DOHH2 (cell line): Measurements from ENCODE around the gene DUSP8.

Source experiments
- H3F3A ChIP-seq: fragments of 200-600 bp; sonication (generic), shearing (Covaris generic); 2 replicates; pipeline ENCODE4 v1.6.0; 2016; ENCODE audit warnings: antibody characterized with exemption, mild to moderate bottlenecking; ENCODE audit not compliant: control insufficient read depth, insufficient read depth
- H3K27ac ChIP-seq: fragments of 200-600 bp; sonication (generic); 2 replicates; pipeline ENCODE4 v1.5.1; 2014; ENCODE audit warnings: low read depth, mild to moderate bottlenecking, low read length, moderate library complexity
- H3K27me3 ChIP-seq: fragments of 200-600 bp; sonication (generic); 2 replicates; pipeline ENCODE4 v1.6.1; 2014; ENCODE audit warnings: mild to moderate bottlenecking, low read length, mixed read lengths; ENCODE audit not compliant: control insufficient read depth
- H3K36me3 ChIP-seq: fragments of 200-600 bp; sonication (generic); 2 replicates; pipeline ENCODE4 v1.6.1; 2014; ENCODE audit warnings: mild to moderate bottlenecking, low read length, moderate library complexity, mixed read lengths; ENCODE audit not compliant: control insufficient read depth
- H3K4me1 ChIP-seq: fragments of 200-600 bp; sonication (generic); 2 replicates; pipeline ENCODE4 v1.6.1; 2014; ENCODE audit warnings: mild to moderate bottlenecking, low read length, mixed read lengths; ENCODE audit not compliant: control insufficient read depth
- H3K4me2 ChIP-seq: fragments of 200-600 bp; sonication (generic); 2 replicates; pipeline ENCODE4 v1.6.0; 2014; ENCODE audit warnings: mild to moderate bottlenecking, low read length, moderate library complexity
- H3K4me3 ChIP-seq: fragments of 200-600 bp; sonication (generic); 2 replicates; pipeline ENCODE4 v1.5.1; 2014; ENCODE audit warnings: mild to moderate bottlenecking, low read length, mixed read lengths
- H3K79me2 ChIP-seq: fragments of 200-600 bp; sonication (generic); 2 replicates; pipeline ENCODE4 v1.6.1; 2014; ENCODE audit warnings: mild to moderate bottlenecking, low read length, mixed read lengths; ENCODE audit not compliant: control insufficient read depth
- H3K9me2 ChIP-seq: fragments of 200-600 bp; sonication (generic); replicated peaks from 2 replicates; pipeline ENCODE4 v1.6.1; 2014; ENCODE audit warnings: mild to moderate bottlenecking, low read length, mixed read lengths; ENCODE audit not compliant: control insufficient read depth
- H3K9me3 ChIP-seq: fragments of 200-600 bp; sonication (generic); 2 replicates; pipeline ENCODE4 v1.6.1; 2014; ENCODE audit warnings: antibody characterized with exemption, low read length, mixed read lengths; ENCODE audit not compliant: control insufficient read depth, insufficient read depth
- H4K20me1 ChIP-seq: fragments of 200-600 bp; sonication (generic); 2 replicates; pipeline ENCODE4 v1.6.0; 2014; ENCODE audit warnings: low read depth, mild to moderate bottlenecking, antibody characterized with exemption, low read length, moderate library complexity; ENCODE audit not compliant: control insufficient read depth, insufficient read depth
- EZH2phosphoT487 ChIP-seq: fragments of 200-600 bp; sonication (generic); IDR thresholded peaks from 2 replicates; pipeline ENCODE4 v1.6.1; 2017; ENCODE audit warnings: borderline replicate concordance, mild to moderate bottlenecking, antibody characterized with exemption, low read length, moderate library complexity, mixed read lengths
- TF ChIP-seq, protein P1 (sequence below): fragments of 200-600 bp; sonication (generic); IDR thresholded peaks from one replicate; pipeline ENCODE4 v1.5.1; 2014; ENCODE audit warnings: antibody characterized with exemption, mild to moderate bottlenecking, low read depth, low read length; ENCODE audit not compliant: poor library complexity, severe bottlenecking

DUSP8 gene

DNA sequence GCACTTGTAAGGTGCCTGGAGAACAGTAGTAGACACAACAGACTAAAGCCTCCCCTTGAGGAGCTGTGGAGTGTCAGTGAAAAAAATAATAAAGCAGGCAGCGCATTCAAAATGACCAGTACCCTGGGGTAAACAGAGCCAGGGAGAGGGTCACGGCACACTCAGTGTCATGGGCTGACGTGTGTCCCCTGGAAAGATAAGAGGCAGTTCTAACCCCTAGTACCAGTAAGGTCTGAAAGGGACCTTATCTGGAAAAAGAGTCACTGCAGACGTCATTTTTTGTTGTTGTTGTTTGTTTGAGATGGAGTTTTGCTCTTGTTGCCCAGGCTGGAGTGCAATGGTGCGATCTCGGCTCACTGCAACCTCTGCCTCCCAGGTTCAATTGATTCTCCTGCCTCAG lies 32.0 kb downstream of the DUSP8 start:
- Histone ChIP-seq H3K27me3 (peaks cover 3% of the 10 kb centered on the region; the same call in 1 of the 2 replicates), H3K4me2 (no peak overlapping the region)

DNA sequence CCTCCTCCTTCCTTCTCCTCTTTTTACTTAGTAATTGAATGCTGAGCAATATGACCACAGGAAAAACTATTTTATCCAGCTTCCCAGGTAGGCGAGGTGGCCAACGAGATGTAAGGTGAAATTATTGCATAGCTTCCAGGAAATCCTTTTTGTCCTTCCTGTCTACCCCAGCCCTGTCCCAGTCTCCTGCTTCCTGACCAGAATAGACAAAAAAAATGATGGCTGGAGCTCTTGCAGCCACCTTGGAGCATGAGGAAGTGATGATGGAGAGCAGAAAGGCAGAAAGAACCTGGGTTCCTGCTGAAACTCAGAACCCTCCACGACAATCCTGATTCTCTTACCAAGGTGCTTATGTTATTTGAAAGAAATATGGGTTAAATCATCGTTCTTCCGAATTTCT lies 33.9 kb downstream of the DUSP8 start:
- Histone ChIP-seq H3K27ac (no peak overlapping the region), H3K36me3 (no peaks in the 10 kb centered on the region), H3K79me2 (peaks cover 39% of the 10 kb centered on the region), H3K4me2 (no peak overlapping the region), H4K20me1 (no peaks in the 10 kb centered on the region), H3K9me2 (no peaks in the 10 kb centered on the region), H3F3A (no peaks in the 10 kb centered on the region), H3K9me3 (no peaks in the 10 kb centered on the region), H3K4me1 (no peaks in the 10 kb centered on the region), H3K27me3 (peaks cover 3% of the 10 kb centered on the region; the same call in 1 of the 2 replicates), H3K4me3 (no peak overlapping the region)
- TF ChIP-seq, protein P1, sequence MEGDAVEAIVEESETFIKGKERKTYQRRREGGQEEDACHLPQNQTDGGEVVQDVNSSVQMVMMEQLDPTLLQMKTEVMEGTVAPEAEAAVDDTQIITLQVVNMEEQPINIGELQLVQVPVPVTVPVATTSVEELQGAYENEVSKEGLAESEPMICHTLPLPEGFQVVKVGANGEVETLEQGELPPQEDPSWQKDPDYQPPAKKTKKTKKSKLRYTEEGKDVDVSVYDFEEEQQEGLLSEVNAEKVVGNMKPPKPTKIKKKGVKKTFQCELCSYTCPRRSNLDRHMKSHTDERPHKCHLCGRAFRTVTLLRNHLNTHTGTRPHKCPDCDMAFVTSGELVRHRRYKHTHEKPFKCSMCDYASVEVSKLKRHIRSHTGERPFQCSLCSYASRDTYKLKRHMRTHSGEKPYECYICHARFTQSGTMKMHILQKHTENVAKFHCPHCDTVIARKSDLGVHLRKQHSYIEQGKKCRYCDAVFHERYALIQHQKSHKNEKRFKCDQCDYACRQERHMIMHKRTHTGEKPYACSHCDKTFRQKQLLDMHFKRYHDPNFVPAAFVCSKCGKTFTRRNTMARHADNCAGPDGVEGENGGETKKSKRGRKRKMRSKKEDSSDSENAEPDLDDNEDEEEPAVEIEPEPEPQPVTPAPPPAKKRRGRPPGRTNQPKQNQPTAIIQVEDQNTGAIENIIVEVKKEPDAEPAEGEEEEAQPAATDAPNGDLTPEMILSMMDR: no peak
- no peak for TF ChIP-seq EZH2phosphoT487

More for the DNA sequence above, 32.0 kb downstream of the DUSP8 start:
- H3K27ac ChIP-seq: no peak overlapping the region
- H3K36me3 ChIP-seq: no peaks in the 10 kb centered on the region
- no peaks in the 10 kb centered on the region for H3K4me1 ChIP-seq
- no peaks in the 10 kb centered on the region for H3F3A ChIP-seq
- H3K9me3 ChIP-seq: no peaks in the 10 kb centered on the region
- H4K20me1 ChIP-seq: no peaks in the 10 kb centered on the region
- TF ChIP-seq, protein P1: no peak
- no peak for TF ChIP-seq EZH2phosphoT487
- H3K4me3 ChIP-seq: no peak overlapping the region
- peaks cover 25% of the 10 kb centered on the region for H3K79me2 ChIP-seq
- H3K9me2 ChIP-seq: no peaks in the 10 kb centered on the region

DNA sequence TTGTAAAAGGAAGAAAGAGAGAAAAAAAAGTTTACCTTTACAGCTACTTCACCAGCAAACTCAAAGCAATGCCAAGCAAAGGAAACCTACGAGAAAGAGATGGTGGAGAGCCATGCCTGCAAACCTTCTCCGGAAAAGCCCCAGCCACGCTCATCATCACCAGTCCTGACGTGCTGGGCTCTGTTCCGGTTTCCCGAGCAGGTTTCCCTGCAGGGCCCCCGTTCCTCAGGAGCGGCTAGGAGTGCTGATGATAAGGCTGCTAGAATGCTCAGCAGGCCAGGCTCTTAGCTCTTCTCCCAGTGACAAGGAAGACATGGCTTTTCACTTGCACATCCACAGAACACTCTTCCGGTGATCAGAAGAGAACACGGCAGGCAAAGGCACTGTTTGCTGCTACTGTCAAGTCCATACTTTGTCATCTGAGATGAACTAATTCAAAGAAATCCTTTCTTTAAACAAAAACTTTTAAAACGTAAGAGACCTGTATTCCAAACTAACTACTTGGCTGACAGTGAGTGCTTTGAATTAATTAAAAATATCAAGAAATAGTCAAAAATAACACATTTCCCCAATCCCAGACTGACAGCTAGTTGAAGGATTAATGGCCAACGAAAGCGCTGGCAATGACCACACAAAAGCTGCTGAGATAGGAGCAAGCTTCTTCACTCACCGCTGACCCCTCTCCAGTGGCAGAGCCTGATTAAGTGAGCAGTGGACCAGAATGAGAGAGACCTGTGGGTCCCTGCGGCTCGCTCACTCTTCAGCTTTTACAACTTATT lies 35.8 kb downstream of the DUSP8 start:
- H3K4me3 ChIP-seq: no peak overlapping the region
- TF ChIP-seq EZH2phosphoT487: no peak
- TF ChIP-seq, protein P1: no peak
- no peaks in the 10 kb centered on the region for H3K36me3 ChIP-seq
- H4K20me1 ChIP-seq: no peaks in the 10 kb centered on the region
- no peak overlapping the region for H3K4me2 ChIP-seq
- peaks cover 3% of the 10 kb centered on the region; the same call in 1 of the 2 replicates for H3K27me3 ChIP-seq
- no peak overlapping the region for H3K27ac ChIP-seq
- H3K9me3 ChIP-seq: no peaks in the 10 kb centered on the region
- H3K4me1 ChIP-seq: no peaks in the 10 kb centered on the region
- H3F3A ChIP-seq: no peaks in the 10 kb centered on the region
- peaks cover 58% of the 10 kb centered on the region for H3K79me2 ChIP-seq
- H3K9me2 ChIP-seq: no peaks in the 10 kb centered on the region
